GM21786 (cell line): ENCODE measurements around the gene PVALB.
"Not testable (repeated sequence)": the region's sequence is repeated elsewhere in the genome, so short reads cannot be mapped to it uniquely, and the experiment has no call there.

Experiments used
- ATAC-seq: cut with Tn5 transposase; IDR thresholded peaks from one replicate; pipeline ENCODE4 v1.9.1; 2021; ENCODE audit not compliant: unreplicated experiment

The PVALB gene

GRCh38 chr22:36759481-36760159 is 57.2 kb downstream of the PVALB start:
- no peak for ATAC-seq

- ATAC-seq, result no peak
Observed at GRCh38 chr22:36758792-36759271, 58.0 kb downstream of the PVALB start.

GRCh38 chr22:36757668-36758211 is 59.1 kb downstream of the PVALB start:
- ATAC-seq, result no peak

- ATAC-seq, result no peak
Observed at GRCh38 chr22:36756746-36757655, 59.8 kb downstream of the PVALB start.

- ATAC-seq, result no peak
Observed at GRCh38 chr22:36756031-36756430, 60.8 kb downstream of the PVALB start.

GRCh38 chr22:36755316-36755715 is 61.5 kb downstream of the PVALB start:
- ATAC-seq, result no peak

GRCh38 chr22:36754881-36755280 is 62.0 kb downstream of the PVALB start:
- ATAC-seq, result not testable (repeated sequence)

- no peak for ATAC-seq
Observed at GRCh38 chr22:36753916-36754315, 62.9 kb downstream of the PVALB start.

- ATAC-seq, result no peak
Observed at GRCh38 chr22:36753120-36753802, 63.6 kb downstream of the PVALB start.
